Measurements from ENCODE around the gene P4HA1. TPM values are rescaled to one million over a fixed set of nuclear protein-coding genes. Genes with fewer than 3 reads are reported as not detected.
"Not testable (repeated sequence)": the region's sequence is repeated elsewhere in the genome, so short reads cannot be mapped to it uniquely, and the experiment has no call there.

Gene P4HA1
- total RNA-seq, 1 experiment from 2014 or later: 46.5 TPM

DNA sequence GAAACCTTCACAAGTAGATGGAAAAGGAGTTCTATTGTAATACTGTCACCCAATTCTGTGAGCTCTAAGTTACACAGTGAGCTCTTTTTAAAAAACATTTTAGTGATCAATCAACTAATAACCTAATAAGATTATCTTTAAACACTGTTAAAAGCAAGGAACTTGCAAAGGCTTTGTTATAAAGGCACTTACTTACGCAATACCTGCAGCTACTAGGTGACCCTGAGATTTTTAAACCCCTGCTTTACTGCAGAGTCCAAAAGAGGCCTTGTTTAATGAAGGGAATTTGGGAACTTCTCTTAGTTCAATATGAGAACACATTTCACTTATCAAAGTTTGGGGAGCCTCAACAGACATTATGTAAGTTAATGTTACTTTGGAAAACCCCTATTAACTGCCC lies 53.3 kb downstream of the P4HA1 start:
- no peak for DNase-seq
- CTCF ChIA-PET: no interaction called here

DNA sequence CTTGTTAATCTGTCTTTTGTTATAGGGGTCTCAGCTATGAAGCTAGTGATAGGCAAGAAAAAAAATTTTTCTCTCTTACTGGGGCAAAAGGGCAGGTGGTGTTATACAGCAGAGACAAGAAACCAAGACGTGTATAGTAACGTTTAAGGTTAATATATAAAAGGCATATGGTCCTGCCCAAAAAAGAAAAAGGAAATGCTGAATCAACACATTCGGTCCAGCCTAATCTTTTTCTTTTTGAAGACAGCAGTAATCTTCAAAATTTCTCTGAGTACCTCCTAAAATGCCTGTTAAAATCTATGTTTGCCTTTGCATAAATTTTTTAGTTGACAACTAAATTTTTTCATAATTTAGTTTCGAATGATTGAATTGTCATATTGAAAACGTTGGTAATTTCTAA lies 54.5 kb downstream of the P4HA1 start:
- intact Hi-C loops (cut with micrococcal nuclease; ENCODE audit: unreplicated experiment): no loop called here
- H3K4me1 Mint-ChIP-seq (ENCODE audit: low read depth, unreplicated experiment): no peaks in the 10 kb centered on the region

More for the DNA sequence above, 53.3 kb downstream of the P4HA1 start:
- Mint-ChIP-seq H3K27me3 (ENCODE audit: insufficient read depth, unreplicated experiment) (no peaks in the 10 kb centered on the region), H3K27ac (ENCODE audit: unreplicated experiment) (no peak overlapping the region), H3K4me3 (ENCODE audit: unreplicated experiment) (no peak overlapping the region), H3K36me3 (ENCODE audit: insufficient read depth, unreplicated experiment) (peaks cover 26% of the 10 kb centered on the region), H3K4me1 (ENCODE audit: low read depth, unreplicated experiment) (no peaks in the 10 kb centered on the region), H3K9me3 (ENCODE audit: unreplicated experiment) (no peaks in the 10 kb centered on the region)
- intact Hi-C loops (cut with micrococcal nuclease; ENCODE audit: unreplicated experiment): no loop called here
- Histone ChIP-seq H3K4me1 (no peaks in the 10 kb centered on the region), H3K36me3 (ENCODE audit: control insufficient read depth, insufficient read depth, low read length) (no peaks in the 10 kb centered on the region; the same call in none of the 2 replicates), H3K9me3 (no peaks in the 10 kb centered on the region), H3K4me3 (ENCODE audit: low read depth, low read length) (no peak overlapping the region), H3K27me3 (replicated peaks; ENCODE audit: control insufficient read depth, insufficient read depth, low read length) (no peaks in the 10 kb centered on the region)
- TF ChIP-seq, protein P1, sequence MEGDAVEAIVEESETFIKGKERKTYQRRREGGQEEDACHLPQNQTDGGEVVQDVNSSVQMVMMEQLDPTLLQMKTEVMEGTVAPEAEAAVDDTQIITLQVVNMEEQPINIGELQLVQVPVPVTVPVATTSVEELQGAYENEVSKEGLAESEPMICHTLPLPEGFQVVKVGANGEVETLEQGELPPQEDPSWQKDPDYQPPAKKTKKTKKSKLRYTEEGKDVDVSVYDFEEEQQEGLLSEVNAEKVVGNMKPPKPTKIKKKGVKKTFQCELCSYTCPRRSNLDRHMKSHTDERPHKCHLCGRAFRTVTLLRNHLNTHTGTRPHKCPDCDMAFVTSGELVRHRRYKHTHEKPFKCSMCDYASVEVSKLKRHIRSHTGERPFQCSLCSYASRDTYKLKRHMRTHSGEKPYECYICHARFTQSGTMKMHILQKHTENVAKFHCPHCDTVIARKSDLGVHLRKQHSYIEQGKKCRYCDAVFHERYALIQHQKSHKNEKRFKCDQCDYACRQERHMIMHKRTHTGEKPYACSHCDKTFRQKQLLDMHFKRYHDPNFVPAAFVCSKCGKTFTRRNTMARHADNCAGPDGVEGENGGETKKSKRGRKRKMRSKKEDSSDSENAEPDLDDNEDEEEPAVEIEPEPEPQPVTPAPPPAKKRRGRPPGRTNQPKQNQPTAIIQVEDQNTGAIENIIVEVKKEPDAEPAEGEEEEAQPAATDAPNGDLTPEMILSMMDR (IDR thresholded peaks at IDR 0.05; ENCODE audit: insufficient read depth in 1 of 2, low read depth in 1 of 2, low read length in 1 of 2, severe bottlenecking in 1 of 2, unreplicated experiment in 1 of 2): no peak
- POLR2A ChIA-PET: interaction anchor here (0.6 kb wide), 1 partner anchor 13 kb away, joined by 4 read pairs; no protein-coding TSS in a partner anchor
- BruUV-seq (replicated peaks): no TSS peak

DNA sequence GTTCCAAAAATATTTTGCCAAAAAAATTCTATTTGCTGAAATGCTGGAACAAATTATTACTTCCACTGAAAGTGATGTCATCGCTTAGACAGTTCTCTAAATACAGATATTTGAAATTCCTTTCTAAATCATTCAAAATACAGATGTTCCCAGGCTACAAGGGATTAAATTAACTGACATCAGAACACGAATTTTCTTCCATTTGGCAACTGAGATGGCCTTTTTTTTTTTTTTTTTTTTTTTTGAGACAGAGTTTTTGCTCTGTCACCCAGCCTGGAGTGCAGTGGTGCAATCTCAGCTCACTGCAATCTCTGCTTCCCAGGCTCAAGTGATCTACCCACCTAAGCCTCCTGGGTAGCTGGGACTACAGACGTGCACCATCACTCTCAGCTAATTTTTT lies 57.0 kb downstream of the P4HA1 start:
- no peaks in the 10 kb centered on the region; the same call in none of the 2 replicates for H3K36me3 ChIP-seq (ENCODE audit: control insufficient read depth, insufficient read depth, low read length)
- no peaks in the 10 kb centered on the region for H3K4me1 Mint-ChIP-seq (ENCODE audit: low read depth, unreplicated experiment)
- H3K9me3 ChIP-seq: no peaks in the 10 kb centered on the region
- H3K27ac Mint-ChIP-seq (ENCODE audit: unreplicated experiment): no peak overlapping the region
- TF ChIP-seq, protein P1 (IDR thresholded peaks at IDR 0.05; ENCODE audit: insufficient read depth in 1 of 2, low read depth in 1 of 2, low read length in 1 of 2, severe bottlenecking in 1 of 2, unreplicated experiment in 1 of 2): no peak
- DNase-seq: no peak
- no TSS peak for BruUV-seq (replicated peaks)
- no peaks in the 10 kb centered on the region for H3K9me3 Mint-ChIP-seq (ENCODE audit: unreplicated experiment)
- ChIA-PET POLR2A (no interaction called here), CTCF (interaction anchor here (1.0 kb wide), 1 partner anchor 22 kb away, joined by 7 read pairs; no protein-coding TSS in a partner anchor)
- no peaks in the 10 kb centered on the region for H3K27me3 Mint-ChIP-seq (ENCODE audit: insufficient read depth, unreplicated experiment)
- H3K36me3 Mint-ChIP-seq (ENCODE audit: insufficient read depth, unreplicated experiment): peaks cover 17% of the 10 kb centered on the region
- intact Hi-C loops (cut with micrococcal nuclease; ENCODE audit: unreplicated experiment): no loop called here
- no peak overlapping the region for H3K4me3 Mint-ChIP-seq (ENCODE audit: unreplicated experiment)
- H3K4me3 ChIP-seq (ENCODE audit: low read depth, low read length): no peak overlapping the region
- H3K4me1 ChIP-seq: no peaks in the 10 kb centered on the region
- H3K27me3 ChIP-seq (replicated peaks; ENCODE audit: control insufficient read depth, insufficient read depth, low read length): no peaks in the 10 kb centered on the region

More for the DNA sequence above, 54.5 kb downstream of the P4HA1 start:
- CTCF ChIA-PET: no interaction called here
- Histone ChIP-seq H3K9me3 (no peaks in the 10 kb centered on the region), H3K4me3 (ENCODE audit: low read depth, low read length) (no peak overlapping the region), H3K27me3 (replicated peaks; ENCODE audit: control insufficient read depth, insufficient read depth, low read length) (no peaks in the 10 kb centered on the region), H3K4me1 (no peaks in the 10 kb centered on the region), H3K36me3 (ENCODE audit: control insufficient read depth, insufficient read depth, low read length) (no peaks in the 10 kb centered on the region; the same call in none of the 2 replicates)
- Mint-ChIP-seq H3K9me3 (ENCODE audit: unreplicated experiment) (no peaks in the 10 kb centered on the region), H3K27me3 (ENCODE audit: insufficient read depth, unreplicated experiment) (no peaks in the 10 kb centered on the region), H3K36me3 (ENCODE audit: insufficient read depth, unreplicated experiment) (peaks cover 26% of the 10 kb centered on the region), H3K27ac (ENCODE audit: unreplicated experiment) (no peak overlapping the region), H3K4me3 (ENCODE audit: unreplicated experiment) (no peak overlapping the region)
- no TSS peak for BruUV-seq (replicated peaks)
- POLR2A ChIA-PET: no interaction called here
- TF ChIP-seq, protein P1 (IDR thresholded peaks at IDR 0.05; ENCODE audit: insufficient read depth in 1 of 2, low read depth in 1 of 2, low read length in 1 of 2, severe bottlenecking in 1 of 2, unreplicated experiment in 1 of 2): no peak
- DNase-seq: no peak

DNA sequence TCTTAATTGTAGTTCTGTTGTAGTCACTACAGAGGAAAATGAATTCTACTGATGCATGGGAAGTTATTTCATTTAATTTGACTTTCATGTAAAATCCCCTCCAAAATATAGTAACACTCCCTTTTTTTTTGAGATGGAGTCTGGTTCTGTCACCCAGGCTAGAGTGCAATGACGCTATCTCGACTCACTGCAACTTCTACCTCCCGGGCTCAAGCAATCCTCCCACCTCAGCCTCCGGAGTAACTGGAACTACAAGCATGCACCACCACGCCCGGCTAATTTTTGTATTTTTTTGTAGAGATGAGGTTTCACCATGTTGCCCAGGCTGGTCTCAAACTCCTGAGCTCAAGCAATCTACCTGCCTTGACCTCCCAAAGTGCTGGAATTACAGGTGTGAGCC lies 60.4 kb downstream of the P4HA1 start:
- H3K36me3 Mint-ChIP-seq (ENCODE audit: insufficient read depth, unreplicated experiment); H3K4me1 Mint-ChIP-seq (ENCODE audit: low read depth, unreplicated experiment); POLR2A ChIA-PET; H3K36me3 ChIP-seq (ENCODE audit: control insufficient read depth, insufficient read depth, low read length); H3K4me3 Mint-ChIP-seq (ENCODE audit: unreplicated experiment); H3K27me3 Mint-ChIP-seq (ENCODE audit: insufficient read depth, unreplicated experiment); intact Hi-C loops (cut with micrococcal nuclease; ENCODE audit: unreplicated experiment); DNase-seq; H3K9me3 Mint-ChIP-seq (ENCODE audit: unreplicated experiment); BruUV-seq (replicated peaks); CTCF ChIA-PET; H3K27ac Mint-ChIP-seq (ENCODE audit: unreplicated experiment); H3K27me3 ChIP-seq (replicated peaks; ENCODE audit: control insufficient read depth, insufficient read depth, low read length); H3K9me3 ChIP-seq; H3K4me1 ChIP-seq; H3K4me3 ChIP-seq (ENCODE audit: low read depth, low read length): not testable (repeated sequence)

Data from Caco-2 (cell line).